ENCODE measurements around the gene LRRC4B. TPM values are rescaled to one million over a fixed set of nuclear protein-coding genes. Genes with fewer than 3 reads are reported as not detected.
A peak's percentile ranks its signal among the peaks of the same experiment; 100 is the strongest.
"Not testable (repeated sequence)": the region's sequence is repeated elsewhere in the genome, so short reads cannot be mapped to it uniquely, and the experiment has no call there.

Gene LRRC4B
- total RNA-seq: not detected in 2 replicates

GRCh38 chr19:50567882-50568727 is at the start of gene LRRC4B:
TSS of gene LRRC4B (minus strand) at chr19:50568435. CDS start at chr19:50548838, 19,597 bp downstream.
- DNase-seq (ENCODE audit: extremely low read depth, low read depth, low spot score): no peak

- not testable (repeated sequence) for DNase-seq (ENCODE audit: extremely low read depth, low read depth, low spot score)
These were observed 44.5 kb upstream of the LRRC4B start for GRCh38 chr19:50612504-50613404.

GRCh38 chr19:50607874-50608785 is 39.9 kb upstream of the LRRC4B start:
- DNase-seq (ENCODE audit: extremely low read depth, low read depth, low spot score): peak; percentile 57

- DNase-seq (ENCODE audit: extremely low read depth, low read depth, low spot score): no peak
These were observed 39.2 kb upstream of the LRRC4B start for GRCh38 chr19:50607388-50607787.

GRCh38 chr19:50606059-50606836 is 38.0 kb upstream of the LRRC4B start:
- not testable (repeated sequence) for DNase-seq (ENCODE audit: extremely low read depth, low read depth, low spot score)

GRCh38 chr19:50604264-50605073 is 36.2 kb upstream of the LRRC4B start:
- not testable (repeated sequence) for DNase-seq (ENCODE audit: extremely low read depth, low read depth, low spot score)

GRCh38 chr19:50602935-50603334 is 34.7 kb upstream of the LRRC4B start:
- DNase-seq (ENCODE audit: extremely low read depth, low read depth, low spot score): no peak

- no peak for DNase-seq (ENCODE audit: extremely low read depth, low read depth, low spot score)
These were observed 34.3 kb upstream of the LRRC4B start for GRCh38 chr19:50602496-50602895.

- no peak for DNase-seq (ENCODE audit: extremely low read depth, low read depth, low spot score)
These were observed 33.8 kb upstream of the LRRC4B start for GRCh38 chr19:50602089-50602422.

- DNase-seq (ENCODE audit: extremely low read depth, low read depth, low spot score): no peak
These were observed 33.3 kb upstream of the LRRC4B start for GRCh38 chr19:50601407-50602088.

- DNase-seq (ENCODE audit: extremely low read depth, low read depth, low spot score): no peak
These were observed 31.2 kb upstream of the LRRC4B start for GRCh38 chr19:50599427-50599826.

- no peak for DNase-seq (ENCODE audit: extremely low read depth, low read depth, low spot score)
These were observed 22.0 kb upstream of the LRRC4B start for GRCh38 chr19:50590191-50590590.

- DNase-seq (ENCODE audit: extremely low read depth, low read depth, low spot score): not testable (repeated sequence)
These were observed 13.8 kb upstream of the LRRC4B start for GRCh38 chr19:50581795-50582660.

GRCh38 chr19:50580970-50581634 is 12.9 kb upstream of the LRRC4B start:
- no peak for DNase-seq (ENCODE audit: extremely low read depth, low read depth, low spot score)

GRCh38 chr19:50580240-50580639 is 12.0 kb upstream of the LRRC4B start:
- DNase-seq (ENCODE audit: extremely low read depth, low read depth, low spot score): no peak

GRCh38 chr19:50576769-50577168 is 8.5 kb upstream of the LRRC4B start:
- DNase-seq (ENCODE audit: extremely low read depth, low read depth, low spot score): not testable (repeated sequence)

Measured in glomerular endothelial cell (primary cell).